NK-92 (cell line): Measurements from ENCODE around the gene WDR5.

ENCODE experiments used
- DNase-seq: peaks from one replicate; lab custom pipeline; 2025; ENCODE audit not compliant: unreplicated experiment; lab: John Stamatoyannopoulos, UW

WDR5 gene

DNA sequence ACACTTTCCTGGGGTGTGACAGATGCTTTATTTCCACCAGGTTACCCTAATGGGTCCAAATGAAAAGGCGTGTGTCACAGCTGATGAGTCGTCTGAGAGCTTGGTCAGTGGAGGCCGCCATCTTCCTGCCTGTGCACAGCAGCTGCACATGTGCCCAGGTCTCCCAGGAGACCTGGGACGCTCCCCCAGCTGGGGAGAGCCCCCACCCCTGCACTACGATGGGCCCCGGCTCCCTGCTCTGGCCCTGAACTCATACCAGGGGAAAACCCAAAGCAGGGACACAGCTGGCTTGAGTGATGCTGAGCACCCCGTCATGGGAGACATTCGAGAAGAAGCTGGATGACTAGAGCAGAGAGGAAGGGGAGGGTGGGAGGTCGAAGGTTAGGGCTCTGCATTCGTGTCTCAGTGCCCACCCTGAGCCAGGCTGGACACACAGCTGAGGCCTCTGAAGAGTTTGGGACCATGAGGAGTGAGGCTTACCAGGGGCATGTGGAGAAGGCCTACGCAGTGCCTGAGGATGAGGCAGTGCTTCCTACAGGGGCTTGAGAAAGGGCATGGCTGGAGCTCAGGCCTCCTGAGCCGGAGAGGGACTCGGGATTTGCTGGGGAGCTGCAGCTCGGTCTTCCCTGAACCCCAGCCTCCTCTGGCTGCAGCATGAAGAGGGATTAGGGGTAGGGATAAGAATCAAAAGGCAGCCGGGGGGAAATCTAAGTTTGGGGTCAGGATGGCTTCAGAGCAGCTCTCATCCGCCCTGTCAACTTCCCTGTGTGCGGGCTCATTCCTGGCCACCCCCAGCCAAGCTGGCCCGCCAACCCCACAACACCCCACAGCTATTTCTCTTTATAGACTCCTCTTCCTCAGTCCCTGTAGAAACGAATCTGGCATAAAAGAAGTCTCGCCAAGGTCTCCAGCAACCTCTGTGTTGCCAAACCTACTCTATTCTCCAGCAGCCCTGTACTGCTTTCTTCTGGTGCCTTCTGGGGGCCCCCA lies 70.7 kb downstream of the WDR5 start:
- no peak for DNase-seq

DNA sequence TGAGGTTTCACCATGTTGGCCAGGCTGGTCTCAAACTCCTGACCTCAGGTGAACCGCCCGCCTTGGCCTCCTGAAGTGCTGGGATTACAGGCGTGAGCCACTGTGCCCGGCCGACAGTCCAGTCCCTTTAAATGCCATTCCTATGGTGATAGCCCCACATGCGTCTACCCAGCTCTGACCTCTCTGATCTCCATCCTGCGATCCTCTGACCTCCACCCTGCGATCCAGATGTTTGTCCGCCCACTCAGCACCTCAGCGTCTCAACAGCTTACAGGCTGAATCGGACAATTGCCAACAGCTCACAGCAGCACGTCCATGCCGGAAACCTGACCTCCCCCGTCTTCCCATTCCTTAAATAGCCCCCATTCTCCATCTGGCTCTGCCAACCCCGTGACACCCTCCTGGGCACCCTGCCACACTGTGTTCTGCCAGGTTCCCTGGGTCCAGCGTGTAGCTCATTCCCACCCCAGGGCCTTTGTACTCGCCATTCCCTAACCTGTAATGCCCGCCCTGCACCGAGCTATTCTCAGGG lies 72.5 kb downstream of the WDR5 start:
- no peak for DNase-seq

DNA sequence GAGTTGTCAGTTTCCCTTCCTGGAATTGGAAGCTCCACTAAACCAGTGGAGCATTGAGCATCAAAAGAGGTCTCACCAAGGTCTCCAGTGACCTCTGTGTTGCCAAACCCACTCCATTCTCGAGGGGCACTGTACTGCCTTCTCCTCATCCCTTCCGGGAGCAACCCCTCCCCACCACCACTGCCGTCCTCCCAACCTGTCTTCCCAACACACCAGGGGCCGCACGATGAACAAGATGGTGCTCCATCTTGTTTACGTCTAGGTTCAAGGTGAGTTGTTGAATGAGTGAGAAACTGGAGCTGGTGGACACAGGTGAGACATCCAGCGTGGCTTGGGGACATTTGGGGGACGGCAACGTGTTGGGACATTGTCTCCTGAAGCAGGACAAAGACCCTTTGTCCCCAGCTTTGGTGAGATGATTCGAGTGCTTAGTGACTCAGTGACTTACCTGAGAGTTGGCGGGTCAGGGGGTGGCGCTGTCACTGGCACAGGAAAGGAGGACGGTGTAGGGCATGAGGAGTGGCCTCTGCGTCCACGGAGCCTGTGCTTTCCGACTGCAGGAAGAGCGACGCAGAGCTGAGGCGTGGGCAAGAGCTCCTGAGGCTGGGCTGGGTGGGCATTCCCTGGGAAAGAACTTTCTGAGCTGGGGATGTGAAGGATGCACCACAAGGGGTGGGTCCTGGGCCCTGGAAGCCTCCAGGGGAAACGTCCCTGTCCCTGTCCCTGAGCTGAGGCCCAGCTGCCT lies 73.3 kb downstream of the WDR5 start:
- DNase-seq = no peak
